GM21737 (cell line): Measurements from ENCODE around the gene CD276.
"Not testable (repeated sequence)": the region's sequence is repeated elsewhere in the genome, so short reads cannot be mapped to it uniquely, and the experiment has no call there.

Source experiments
- ATAC-seq: cut with Tn5 transposase; IDR thresholded peaks from one replicate; pipeline ENCODE4 v1.9.1; 2021; ENCODE audit warnings: mild to moderate bottlenecking, moderate library complexity; ENCODE audit not compliant: unreplicated experiment

The CD276 gene

DNA sequence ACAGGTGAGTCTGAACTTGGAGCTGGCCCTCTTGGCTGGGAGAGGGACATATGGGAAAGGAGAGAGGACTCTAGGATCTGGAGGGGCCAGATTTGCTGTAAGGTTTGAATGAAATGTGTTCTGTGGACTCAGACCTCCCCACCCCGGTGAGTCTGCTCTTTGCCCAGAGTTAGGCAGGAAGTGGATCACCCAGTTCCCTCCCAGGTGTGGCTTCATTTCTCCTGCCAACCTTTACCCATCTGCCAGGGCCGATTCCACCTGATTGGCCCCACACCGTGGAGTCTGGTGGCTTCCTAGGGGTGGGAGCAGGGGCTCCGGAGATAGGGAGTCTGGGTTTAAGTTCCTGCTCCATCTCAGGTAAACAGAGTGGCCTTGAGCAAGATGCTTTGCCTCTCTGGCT, 25.5 kb downstream of the CD276 start:
- no peak for ATAC-seq

DNA sequence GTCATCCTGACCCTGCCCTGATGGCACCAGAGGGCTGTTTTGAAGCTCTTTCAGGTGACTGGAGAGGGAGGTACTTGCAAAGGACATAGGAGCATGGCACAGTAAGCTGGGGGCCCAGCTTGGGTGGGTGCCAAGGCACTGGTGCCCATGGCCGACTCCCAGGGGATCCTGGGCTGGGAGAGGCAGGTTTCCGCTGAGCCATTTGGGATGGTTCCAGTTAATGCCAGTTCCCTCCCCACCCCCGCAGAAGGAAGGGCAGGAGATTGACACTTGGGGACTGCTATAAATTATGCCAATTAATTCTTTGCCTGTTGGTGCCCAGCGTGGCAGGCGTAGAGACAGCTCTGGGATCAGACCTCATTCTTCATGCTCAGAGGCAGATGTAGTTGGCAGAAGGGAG, 26.1 kb downstream of the CD276 start:
- ATAC-seq, result no peak

DNA sequence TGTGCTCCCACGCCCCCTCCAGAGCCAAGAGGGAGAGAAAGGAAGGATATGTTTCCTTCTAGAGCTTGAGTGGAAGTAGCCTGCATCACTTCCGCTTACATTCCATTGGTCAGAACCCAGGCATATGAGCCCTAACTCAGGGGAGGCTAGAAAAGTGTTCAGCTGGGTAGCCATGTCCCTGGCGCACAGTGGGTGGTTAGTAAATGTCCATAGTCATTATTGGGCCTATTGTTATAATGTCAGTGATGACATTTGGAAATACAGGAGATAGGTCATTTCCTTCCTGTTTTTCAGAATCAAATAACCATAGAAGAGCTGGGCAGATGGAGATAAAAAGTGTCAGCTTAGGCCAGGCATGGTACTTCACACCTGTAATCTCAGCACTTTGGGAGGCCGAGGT, 27.3 kb downstream of the CD276 start:
- ATAC-seq, result no peak

DNA sequence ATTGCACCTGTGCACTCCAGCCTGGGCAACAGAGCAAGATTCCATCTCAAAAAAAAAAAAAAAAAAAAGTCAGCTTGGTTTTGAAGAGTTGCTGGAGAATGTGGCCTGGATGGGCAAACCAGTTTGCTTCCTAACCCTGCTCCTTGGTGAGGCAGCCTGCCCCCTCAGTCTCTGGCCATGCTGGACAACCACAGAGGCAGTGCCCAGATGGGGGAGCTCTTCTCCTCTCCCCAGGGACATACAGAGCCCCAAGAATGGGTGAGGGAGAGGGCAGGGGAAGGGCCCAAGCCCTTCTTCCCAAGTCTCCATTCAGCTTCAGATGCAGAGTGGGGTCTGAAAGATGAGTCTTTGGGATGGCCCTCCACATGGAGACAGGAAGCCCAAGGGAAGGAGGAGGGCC, 27.9 kb downstream of the CD276 start:
- ATAC-seq, result no peak

DNA sequence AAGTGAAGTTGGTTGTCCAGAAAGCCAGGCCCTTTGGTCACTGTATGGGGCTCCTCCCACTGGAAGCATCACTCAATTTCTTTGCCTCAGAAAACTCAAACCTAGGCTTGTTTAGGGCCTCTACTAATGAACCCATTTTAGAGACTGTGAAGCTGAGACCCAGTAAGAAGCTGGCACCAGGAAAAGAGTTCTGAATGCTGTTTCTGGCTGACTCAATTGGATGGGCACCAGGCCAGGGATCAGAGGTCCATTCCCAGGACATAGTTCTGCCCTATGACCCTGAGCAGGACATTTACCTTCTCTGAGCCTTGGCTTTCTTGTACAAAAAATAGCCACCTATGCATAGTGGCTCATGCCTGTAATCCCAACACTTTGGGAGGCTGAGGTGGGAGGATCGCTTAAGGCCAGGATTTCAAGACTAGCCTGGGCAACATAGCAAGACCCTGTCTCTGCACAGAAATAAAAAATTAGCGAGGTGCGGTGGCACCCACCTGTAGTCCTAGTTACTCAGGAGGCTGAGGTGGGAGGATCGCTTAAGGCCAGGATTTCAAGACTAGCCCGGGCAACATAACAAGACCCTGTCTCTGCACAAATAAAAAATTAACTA, 30.6 kb downstream of the CD276 start:
- no peak for ATAC-seq

DNA sequence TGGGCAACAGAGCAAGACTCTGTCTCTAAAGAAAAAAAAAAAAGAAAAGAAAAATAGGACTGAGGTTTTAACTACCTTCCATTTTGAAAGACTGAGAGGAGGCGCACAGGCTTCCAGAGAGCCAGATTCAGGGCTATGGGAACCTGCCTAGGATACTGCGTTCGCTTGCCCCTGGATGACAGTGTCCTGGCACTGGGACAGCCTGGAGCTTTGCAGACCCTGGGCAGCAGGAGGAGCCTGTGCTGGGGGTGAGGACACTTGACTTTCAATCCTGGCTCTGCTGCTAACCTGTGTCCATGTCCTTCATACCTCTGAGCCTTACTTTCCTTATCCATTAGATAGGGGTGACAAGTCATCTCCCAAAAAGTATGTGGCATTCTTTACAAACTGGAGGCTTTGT, 31.2 kb downstream of the CD276 start:
- no peak for ATAC-seq

DNA sequence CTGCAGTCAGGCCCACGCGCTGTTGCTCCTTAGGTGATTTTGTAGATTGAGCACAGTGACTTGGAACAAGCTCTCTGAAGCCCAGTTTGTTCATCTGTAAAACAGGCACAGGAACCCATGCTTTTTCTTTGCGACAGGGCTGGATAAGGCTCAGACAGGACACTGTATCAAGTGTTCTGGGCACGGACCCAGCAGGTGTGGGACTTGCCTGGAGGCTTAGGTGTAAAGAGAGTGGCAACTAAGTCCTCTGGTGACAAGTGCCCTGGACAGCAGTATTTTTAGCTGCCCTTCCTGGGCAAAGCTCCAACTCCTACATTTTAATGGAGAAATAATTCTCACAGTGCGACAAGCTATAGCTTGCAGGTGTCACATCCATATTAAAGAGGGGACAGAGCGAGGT, 32.2 kb downstream of the CD276 start:
- ATAC-seq, result no peak

DNA sequence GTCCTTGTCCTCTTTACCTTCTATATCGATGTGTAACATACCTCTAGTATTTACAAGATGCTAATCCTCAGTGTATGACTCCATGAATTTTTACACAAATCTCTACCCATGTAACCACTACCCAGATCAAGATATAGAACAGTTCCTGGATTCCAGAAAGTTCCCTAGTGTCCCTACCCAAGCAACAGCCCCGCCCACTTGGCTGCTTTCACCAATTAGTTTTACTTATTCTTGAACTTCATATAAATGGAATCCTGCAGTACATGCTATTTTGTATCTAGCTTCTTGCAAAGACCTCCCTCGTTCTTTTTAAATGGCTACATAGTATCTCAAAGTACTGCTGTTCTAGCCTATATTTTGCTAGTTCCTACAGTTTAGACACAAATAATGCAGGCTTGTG, 33.0 kb downstream of the CD276 start:
- ATAC-seq, result no peak

DNA sequence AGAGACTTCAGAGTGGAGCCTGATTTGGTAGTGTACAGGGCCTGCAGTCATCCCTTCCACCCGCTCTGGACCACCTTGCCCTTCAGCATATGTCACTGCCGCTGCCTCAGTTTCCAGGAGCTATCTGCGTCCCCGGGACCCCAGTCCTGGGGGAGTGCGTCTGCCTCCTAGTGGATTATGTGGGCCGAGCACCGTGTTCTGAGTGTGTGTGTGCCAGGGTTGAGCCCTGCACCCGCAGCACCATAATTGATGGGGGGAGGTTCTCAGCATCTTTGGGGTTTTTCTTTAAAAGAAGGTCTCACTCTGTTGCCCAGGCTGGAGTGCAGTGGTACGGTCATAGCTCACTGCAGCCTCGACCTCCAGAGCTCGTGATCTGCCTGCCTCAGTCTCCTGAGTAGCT, 33.6 kb downstream of the CD276 start:
- no peak for ATAC-seq

DNA sequence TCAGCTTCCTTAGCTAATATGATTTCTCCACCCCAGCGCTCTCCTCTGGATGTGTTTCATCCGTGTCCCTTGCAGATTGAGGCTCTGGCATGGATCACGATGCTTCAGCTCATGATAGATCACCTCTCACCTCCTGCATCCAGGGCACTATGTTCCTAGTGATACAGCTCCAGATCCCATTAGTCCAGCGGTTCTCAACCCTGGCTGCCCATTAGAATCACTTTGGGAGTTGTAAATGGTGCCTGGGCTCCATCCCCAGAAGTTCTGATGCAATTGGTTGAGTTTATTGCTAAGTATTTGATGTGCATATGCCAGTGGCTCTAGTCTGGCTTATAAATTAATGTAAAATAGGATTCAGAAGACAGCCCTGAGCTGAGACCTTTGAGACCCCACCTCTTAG, 34.5 kb downstream of the CD276 start:
- ATAC-seq, result no peak

DNA sequence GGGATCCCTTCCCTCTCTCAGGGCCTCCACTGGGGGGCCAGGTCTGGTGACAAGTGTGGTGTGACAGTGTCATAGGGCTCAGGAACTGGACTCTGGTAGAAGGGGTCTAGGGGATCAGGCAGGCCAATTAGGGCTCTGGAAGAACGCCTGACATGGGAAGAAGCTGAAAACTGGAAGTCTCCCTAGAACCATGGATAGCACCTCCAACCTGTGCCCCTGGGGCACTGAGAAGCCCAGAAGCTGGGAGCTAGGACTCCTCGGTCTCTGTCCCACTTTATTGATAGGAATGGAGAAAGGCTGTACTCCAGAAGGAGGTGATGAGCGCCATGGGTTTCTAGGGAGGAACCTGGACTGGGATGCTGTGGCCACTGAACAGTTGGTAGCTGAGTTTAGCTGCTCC, 38.2 kb downstream of the CD276 start:
- no peak for ATAC-seq

DNA sequence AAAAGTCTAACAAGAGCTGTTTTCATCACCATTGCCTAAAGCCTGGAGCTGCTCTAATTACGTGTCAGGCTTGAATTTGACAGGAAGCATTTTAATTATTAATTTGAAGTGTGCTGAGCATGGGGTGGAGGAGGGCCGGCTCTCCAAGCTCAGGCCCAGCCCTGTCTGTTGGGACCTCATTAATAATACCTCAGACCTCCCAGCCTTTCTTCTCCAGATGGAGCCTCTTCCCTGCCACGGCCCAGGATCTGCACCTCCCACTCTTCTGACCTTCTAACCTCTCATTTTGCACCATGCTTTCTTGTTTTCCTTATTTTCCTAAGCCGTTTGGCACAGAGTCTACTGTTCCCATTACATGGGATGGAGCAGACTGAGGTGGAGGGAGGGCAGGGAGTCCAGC, 39.0 kb downstream of the CD276 start:
- ATAC-seq, result no peak

DNA sequence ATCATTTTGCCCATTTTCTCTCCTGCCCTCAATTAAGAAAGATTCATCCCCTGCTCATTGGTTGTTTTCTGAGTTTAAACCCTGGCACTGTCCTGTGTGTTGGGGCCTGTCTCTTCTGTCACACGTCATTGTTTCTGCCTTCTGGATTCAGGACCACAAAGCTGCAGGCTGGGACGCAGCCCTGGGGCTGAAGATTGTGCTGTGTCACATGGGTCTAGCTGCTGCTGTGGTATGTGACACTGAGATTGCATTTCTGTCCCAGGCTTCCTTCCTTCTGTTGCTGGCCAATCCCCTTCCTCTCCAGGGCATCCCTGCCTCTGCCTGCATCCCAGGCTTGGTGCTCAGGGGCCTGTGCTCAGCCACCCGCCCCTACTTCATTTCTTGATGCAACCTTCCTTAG, 40.0 kb downstream of the CD276 start:
- ATAC-seq, result no peak

DNA sequence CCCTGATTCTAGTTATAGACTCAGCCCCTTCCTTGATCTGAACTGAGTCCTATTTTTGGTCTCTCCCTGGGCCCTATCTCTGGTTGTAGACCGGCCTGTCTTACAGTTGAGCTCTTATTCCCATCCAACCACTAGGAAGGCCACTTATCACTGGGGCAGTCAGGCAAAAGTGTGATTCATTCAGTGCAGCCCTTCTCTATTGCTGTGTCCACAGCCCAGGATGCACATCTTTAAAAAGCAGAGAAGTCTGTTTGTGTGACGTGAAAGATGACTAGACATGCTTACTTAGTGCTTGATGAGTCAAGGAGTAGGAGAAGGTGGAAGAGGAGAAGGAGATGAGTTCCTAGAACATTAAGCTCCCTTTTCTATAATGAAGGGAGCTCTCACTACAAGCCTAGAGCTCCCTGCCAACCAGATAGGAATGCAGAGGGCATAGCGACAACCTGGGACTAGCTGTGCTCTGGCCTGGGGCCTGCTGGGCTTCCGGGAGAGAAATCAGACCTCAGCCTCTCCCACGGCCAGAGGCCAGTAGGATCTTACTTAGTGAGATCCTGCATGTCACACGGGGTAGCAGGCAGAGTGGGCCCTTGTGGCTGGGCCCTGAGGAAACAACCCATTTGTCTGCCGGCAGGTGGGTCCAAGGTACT, 43.3 kb downstream of the CD276 start:
- no peak for ATAC-seq

DNA sequence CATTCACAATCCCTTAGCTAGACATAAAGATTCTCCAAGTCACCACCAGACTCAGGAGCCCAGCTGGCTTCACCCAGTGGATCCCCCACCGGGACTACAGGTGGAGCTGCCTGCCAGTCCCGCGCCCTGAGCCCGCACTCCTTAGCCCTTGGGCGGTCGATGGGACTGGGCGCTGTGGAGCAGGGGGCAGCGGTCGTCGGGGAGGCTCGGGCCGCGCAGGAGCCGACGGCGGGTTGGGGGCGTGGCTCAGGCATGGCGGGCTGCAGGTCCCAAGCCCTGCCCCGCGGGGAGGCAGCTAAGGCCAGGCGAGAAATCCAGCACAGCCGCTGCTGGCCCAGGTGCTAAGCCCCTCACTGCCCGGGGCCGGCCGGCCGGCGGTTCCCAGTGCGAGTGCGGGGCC, 47.9 kb downstream of the CD276 start:
- not testable (repeated sequence) for ATAC-seq

DNA sequence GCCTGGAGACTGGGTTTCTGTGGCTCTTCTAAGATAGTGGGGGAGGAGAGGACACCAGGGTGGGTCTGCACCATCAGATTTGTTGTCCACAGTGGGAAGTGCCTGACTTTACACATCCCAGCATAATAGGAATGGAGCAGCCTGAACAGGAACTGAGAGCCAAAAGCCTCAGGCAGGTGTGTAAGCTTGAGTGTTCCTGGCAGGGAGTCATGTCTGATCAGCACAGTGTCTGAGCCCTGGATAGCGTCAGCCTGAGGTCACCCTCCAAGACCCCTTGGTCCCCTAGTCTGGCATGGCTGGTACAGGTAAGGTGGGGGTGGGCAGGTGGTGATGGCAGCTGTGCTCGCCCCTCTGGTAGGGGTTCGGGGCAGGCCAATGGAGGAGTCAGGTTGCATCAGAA, 48.7 kb downstream of the CD276 start:
- ATAC-seq, result no peak

DNA sequence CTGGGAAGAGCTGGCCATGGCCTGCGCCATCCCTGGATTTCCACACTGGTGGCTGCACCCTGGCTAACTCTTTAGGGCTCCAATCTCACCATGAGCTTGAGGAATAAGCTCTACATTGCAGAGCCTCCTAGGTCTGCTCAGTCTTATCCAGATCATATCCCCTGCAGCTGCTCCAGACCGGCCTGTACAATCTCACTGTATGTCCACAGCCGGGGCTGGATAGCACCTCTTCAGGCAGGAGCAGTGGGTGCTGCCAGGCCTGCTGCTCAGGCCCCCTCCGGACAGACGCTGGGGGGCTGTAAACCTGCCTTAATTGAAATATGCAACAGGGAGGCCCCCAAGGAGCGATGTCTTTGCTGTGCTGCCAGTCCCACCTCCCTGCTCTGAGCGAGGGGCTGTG, 53.4 kb downstream of the CD276 start:
- no peak for ATAC-seq

DNA sequence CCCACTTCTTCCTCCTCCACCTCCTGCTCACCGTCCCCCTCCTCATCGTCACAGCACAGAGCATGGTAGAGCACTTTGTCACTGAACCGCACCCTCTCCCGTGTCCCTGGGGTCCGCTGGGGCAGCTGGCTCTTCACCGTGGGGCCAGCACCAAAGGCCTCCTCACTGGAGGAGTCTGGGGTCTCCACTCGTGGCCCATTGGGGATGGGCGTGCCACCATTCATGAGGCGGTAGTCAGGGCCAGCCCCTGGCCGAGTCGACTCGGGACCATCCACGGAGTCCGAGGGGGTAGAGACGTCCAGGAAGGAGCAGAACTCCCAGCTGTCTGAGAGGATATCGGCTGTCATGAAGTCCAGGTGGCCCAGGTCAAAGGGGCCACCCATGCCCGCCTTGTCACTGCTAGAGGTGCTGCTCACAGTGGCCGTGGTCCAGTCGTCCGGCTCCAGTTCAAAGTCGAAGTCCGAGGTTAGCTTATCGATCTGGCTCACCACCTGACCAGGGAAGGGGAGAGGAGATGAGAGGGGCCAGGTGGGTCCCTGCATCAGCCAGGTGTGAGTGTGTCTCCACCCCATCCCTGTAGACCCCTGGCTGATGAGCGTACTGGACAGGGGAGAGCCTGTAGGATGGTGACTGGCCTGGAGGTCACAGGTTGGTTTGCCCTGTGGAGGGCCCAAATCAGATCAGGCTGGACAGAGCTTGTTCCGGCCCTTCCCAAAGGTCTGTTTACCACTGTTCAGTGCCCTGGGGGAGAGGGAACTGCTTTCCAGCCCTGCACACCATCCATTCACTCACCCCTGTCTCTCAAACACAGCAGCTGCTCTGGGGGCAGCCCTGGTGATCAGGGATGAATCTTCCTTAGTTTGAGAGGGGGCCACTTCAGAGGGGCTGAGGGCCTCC, 56.2 kb downstream of the CD276 start:
- ATAC-seq, result no peak

DNA sequence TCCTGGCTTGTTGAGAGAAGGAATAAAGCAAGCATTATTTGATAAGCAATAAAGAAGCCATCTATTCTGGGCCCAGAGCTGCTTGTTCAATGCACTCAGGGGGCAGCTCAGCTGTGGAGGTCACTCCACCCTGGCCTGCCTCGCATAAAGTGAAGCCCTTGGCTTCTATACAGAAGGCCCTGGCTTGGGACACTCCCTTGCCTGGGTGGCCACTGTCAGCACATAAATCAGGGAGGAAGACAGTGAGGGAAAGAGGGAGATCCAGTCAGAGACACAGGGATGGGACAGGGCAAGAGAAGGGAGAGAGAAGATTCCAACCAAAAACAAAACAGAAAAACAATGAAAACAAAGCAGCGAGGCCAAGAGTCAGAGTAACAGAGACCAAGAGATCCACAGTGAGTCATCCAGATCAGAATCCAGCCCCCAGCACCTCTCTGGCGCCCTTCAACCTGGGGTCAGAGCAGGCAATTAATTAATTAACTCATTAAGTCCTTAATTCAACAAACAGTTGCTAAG, 57.2 kb downstream of the CD276 start:
- no peak for ATAC-seq

DNA sequence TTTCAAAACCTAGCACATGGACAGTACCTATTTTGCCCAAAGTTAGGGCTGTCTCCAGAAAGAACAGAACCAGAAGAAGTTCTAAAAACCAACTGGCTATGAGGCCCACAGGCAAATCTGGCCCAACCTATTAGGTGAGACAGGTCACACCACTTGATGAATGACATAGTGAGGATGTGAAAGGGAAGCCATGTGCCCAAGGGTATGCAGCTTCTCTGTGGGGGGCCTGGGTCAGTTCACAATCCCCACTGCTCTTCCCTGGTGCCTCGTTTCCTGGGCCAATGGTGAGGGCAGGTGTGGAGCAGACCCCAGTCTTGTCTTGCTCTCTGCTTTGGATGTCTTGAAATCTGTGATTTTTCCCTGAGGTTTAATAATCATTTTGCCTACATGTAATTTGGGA, 60.1 kb downstream of the CD276 start:
- no peak for ATAC-seq

DNA sequence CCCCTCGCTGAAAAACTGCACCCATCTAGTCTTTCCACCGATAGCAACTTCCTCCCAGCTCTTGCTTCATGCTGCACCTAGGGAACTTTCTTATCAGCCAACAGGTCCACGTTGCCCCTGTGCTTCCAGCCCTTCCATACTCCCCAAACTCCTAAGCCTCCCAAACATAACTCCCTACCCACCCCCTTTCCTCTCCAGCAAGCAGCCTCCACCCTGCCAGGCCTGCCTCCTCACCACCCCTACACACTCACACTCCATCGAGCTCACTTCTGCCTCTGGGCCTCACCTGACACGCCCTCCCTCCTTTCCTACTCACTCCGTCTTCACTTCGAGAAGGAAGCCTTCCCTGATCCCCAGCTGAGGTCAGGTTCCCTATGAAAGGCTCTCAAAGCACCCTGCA, 60.9 kb downstream of the CD276 start:
- ATAC-seq, result no peak

DNA sequence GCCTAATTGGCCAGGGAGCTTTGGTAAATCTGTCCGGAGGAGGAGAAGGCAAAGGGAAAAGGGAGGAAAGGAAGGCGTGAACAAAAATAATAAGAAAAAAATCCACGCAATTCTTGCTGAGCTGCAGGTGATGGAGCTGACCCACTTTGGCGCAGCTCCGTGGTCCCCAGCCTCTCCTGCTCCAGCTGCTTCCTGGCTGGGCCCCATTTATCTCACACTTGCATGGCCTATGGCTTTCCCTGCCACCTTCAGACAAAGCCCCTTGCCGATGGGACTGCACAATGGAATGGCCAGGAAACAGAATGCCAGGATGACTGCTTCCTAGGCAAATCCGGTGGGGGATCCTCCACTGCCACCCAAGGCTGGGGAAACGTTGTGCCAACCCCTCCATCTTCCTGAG, 62.1 kb downstream of the CD276 start:
- ATAC-seq, result no peak
